ENCODE measurements around the gene PAK6.
A peak's percentile ranks its signal among the peaks of the same experiment; 100 is the strongest.

The PAK6 gene

DNA sequence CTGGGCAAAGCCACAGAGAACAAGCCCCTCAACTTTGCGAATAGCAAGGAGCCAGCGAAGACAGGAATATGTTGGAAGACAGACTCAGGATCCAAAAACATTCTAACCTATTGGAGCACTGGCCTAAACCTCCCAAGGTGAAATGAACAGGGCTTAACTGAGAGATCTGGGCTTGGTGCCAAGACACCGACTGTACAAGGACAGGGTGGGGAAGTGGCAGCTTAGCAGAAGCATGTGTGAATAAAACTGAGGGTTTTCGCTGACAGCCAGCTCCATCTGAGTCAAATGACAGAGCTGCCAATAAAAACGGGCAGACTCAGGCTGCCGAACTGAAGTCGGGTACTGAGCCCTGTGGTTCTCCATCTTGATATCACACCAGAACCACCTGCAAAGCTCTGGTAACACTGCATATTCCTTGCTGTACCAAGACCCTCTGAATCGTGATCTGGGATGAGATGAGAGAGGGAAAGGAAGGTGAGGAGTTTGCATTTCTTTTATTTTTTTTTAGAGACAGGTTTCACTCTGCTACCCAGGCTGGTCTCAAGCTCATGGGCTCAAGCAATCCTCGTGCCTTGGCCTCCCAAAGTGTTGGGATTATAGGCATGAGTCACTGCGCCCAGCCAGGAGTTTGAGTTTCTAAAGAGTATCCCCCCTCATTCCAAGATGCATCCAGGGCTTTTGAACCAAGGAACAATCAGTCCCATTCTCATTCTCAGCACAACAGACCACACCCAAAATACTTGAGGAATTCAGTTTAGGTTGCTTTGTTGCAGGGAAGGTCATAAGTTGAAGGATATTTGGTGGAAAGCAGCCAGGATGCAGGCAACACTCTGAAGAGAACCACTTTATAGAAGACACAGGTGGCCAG, 74.9 kb downstream of the PAK6 start:
- Histone ChIP-seq H3F3A (ENCODE audit: low read depth) (no peaks in the 10 kb centered on the region), H3K36me3 (ENCODE audit: insufficient read depth, low read length) (no peaks in the 10 kb centered on the region), H3K4me3 (ENCODE audit: low read length, poor library complexity, severe bottlenecking) (peak overlapping the region; percentile 54), H2AFZ (ENCODE audit: low read length) (peak overlapping the region; percentile 68; the same call in 1 of the 2 replicates), H3K4me1 (ENCODE audit: insufficient read depth, low read length, poor library complexity, severe bottlenecking) (peaks cover 36% of the 10 kb centered on the region), H3K9me3 (ENCODE audit: insufficient read depth, low read depth, low read length) (no peaks in the 10 kb centered on the region), H4K20me1 (ENCODE audit: insufficient read depth, low read length, poor library complexity, severe bottlenecking) (no peaks in the 10 kb centered on the region), H3K4me2 (ENCODE audit: low read depth, low read length, poor library complexity, severe bottlenecking) (peak overlapping the region; percentile 69), H3K27me3 (ENCODE audit: insufficient read depth, low read length, poor library complexity, severe bottlenecking) (no peaks in the 10 kb centered on the region), H3K9me2 (replicated peaks; ENCODE audit: low read depth, low read length) (no peaks in the 10 kb centered on the region), H3K79me2 (ENCODE audit: insufficient read depth, low read length) (no peaks in the 10 kb centered on the region), H3K9ac (ENCODE audit: low read depth, low read length, poor library complexity, severe bottlenecking) (peak overlapping the region; percentile 57)
- TF ChIP-seq EZH2phosphoT487 (IDR thresholded peaks at IDR 0.05; ENCODE audit: borderline replicate concordance) = no peak
- TF ChIP-seq CTCF (conservative IDR thresholded peaks at IDR 0.05; ENCODE audit: low read length) = no peak

DNA sequence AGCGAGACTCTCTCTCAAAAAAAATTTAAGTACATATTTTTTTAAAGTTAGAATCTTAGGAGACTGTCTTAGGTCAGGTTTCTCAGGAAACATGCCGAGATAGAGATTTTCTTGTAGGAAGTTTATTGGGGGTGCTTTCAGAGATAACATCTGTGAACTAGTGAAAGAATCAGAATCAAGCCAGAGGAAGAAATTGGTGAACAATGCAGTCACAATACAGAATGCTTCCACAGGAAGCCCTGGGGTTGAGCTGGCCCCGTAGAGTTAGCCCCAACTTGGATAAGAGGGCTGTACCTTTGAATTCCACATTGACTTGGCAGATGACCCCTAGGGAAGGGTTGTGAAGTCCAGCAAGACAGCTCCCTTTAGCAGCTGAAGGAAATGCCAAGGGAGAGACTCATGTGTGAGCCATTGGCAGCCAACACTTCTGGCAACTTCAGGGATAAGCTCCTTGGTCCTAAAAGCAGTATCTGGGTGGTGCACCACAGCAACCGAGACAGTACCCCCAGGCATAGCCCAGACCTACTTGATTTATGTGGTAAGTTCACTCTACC, 75.9 kb downstream of the PAK6 start:
- Histone ChIP-seq H3K79me2 (ENCODE audit: insufficient read depth, low read length) (no peaks in the 10 kb centered on the region), H3K36me3 (ENCODE audit: insufficient read depth, low read length) (no peaks in the 10 kb centered on the region), H3K4me1 (ENCODE audit: insufficient read depth, low read length, poor library complexity, severe bottlenecking) (peaks cover 26% of the 10 kb centered on the region), H3K9me3 (ENCODE audit: insufficient read depth, low read depth, low read length) (no peaks in the 10 kb centered on the region), H3F3A (ENCODE audit: low read depth) (no peaks in the 10 kb centered on the region), H3K4me3 (ENCODE audit: low read length, poor library complexity, severe bottlenecking) (no peak overlapping the region), H2AFZ (ENCODE audit: low read length) (no peak overlapping the region), H3K27me3 (ENCODE audit: insufficient read depth, low read length, poor library complexity, severe bottlenecking) (no peaks in the 10 kb centered on the region), H3K4me2 (ENCODE audit: low read depth, low read length, poor library complexity, severe bottlenecking) (no peak overlapping the region), H3K9ac (ENCODE audit: low read depth, low read length, poor library complexity, severe bottlenecking) (no peak overlapping the region), H3K9me2 (replicated peaks; ENCODE audit: low read depth, low read length) (no peaks in the 10 kb centered on the region), H4K20me1 (ENCODE audit: insufficient read depth, low read length, poor library complexity, severe bottlenecking) (no peaks in the 10 kb centered on the region)
- TF ChIP-seq CTCF (conservative IDR thresholded peaks at IDR 0.05; ENCODE audit: low read length) (no peak), EZH2phosphoT487 (IDR thresholded peaks at IDR 0.05; ENCODE audit: borderline replicate concordance) (no peak)

DNA sequence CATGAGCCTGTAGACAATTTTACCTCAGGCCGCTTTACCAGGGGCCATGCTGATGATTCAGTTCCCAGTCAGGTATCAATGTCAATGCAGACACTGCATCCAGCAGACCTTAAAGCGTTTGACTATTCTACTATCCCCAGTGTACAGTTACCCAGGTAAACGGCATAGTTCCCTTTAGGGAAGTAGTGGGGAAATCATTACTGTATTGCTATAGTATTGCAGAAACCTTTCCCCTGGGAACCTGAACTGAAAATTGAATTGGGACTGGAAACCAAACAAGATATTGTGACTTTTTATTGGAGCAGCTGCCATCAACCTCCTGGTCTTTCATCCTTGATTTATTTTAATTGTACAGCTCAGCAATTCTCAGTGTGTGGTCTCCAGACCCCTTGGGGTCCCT, 78.1 kb downstream of the PAK6 start:
- Histone ChIP-seq H4K20me1 (ENCODE audit: insufficient read depth, low read length, poor library complexity, severe bottlenecking) (no peaks in the 10 kb centered on the region), H3K4me1 (ENCODE audit: insufficient read depth, low read length, poor library complexity, severe bottlenecking) (peaks cover 22% of the 10 kb centered on the region)

More for the DNA sequence above, 78.1 kb downstream of the PAK6 start:
- no peaks in the 10 kb centered on the region for H3K27me3 ChIP-seq (ENCODE audit: insufficient read depth, low read length, poor library complexity, severe bottlenecking)
- H2AFZ ChIP-seq (ENCODE audit: low read length) = no peak overlapping the region
- H3K4me3 ChIP-seq (ENCODE audit: low read length, poor library complexity, severe bottlenecking) = no peak overlapping the region
- no peak for TF ChIP-seq EZH2phosphoT487 (IDR thresholded peaks at IDR 0.05; ENCODE audit: borderline replicate concordance)
- no peak for TF ChIP-seq CTCF (conservative IDR thresholded peaks at IDR 0.05; ENCODE audit: low read length)
- H3K4me2 ChIP-seq (ENCODE audit: low read depth, low read length, poor library complexity, severe bottlenecking) = no peak overlapping the region
- H3K79me2 ChIP-seq (ENCODE audit: insufficient read depth, low read length) = no peaks in the 10 kb centered on the region
- H3K9me3 ChIP-seq (ENCODE audit: insufficient read depth, low read depth, low read length) = no peaks in the 10 kb centered on the region
- H3F3A ChIP-seq (ENCODE audit: low read depth) = no peaks in the 10 kb centered on the region
- no peaks in the 10 kb centered on the region for H3K9me2 ChIP-seq (replicated peaks; ENCODE audit: low read depth, low read length)
- no peak overlapping the region for H3K9ac ChIP-seq (ENCODE audit: low read depth, low read length, poor library complexity, severe bottlenecking)
- H3K36me3 ChIP-seq (ENCODE audit: insufficient read depth, low read length) = no peaks in the 10 kb centered on the region

All from Loucy (cell line).